ENCODE measurements around the gene CHRNA1.

DNA sequence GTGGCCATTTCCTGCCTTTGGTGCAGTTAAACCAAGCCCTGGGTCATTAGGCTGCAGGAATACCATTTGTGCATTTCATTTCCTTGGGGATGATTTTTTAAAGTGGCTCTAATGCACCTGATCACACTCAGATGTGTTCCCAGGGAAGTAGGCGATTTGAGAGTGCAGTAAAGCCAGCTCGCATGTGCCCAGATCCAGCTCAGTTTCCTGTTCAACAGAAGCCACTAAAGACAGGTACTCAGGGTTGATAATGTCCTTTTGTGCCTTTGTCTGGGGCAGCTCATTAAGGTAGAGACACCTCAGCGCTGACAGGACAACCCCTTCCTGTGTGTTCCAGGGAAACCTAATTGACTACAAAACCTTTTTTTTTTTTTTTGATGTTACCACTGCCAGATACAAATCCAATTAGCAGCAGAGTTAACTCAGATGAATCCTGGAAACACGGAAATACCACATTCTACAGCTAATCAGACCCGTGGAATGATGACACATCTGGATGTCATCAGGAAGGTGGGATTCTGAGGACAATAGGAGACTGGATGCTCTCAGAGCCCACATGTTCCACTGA lies 15.2 kb upstream of the CHRNA1 start:
- TF ChIP-seq, protein P1, sequence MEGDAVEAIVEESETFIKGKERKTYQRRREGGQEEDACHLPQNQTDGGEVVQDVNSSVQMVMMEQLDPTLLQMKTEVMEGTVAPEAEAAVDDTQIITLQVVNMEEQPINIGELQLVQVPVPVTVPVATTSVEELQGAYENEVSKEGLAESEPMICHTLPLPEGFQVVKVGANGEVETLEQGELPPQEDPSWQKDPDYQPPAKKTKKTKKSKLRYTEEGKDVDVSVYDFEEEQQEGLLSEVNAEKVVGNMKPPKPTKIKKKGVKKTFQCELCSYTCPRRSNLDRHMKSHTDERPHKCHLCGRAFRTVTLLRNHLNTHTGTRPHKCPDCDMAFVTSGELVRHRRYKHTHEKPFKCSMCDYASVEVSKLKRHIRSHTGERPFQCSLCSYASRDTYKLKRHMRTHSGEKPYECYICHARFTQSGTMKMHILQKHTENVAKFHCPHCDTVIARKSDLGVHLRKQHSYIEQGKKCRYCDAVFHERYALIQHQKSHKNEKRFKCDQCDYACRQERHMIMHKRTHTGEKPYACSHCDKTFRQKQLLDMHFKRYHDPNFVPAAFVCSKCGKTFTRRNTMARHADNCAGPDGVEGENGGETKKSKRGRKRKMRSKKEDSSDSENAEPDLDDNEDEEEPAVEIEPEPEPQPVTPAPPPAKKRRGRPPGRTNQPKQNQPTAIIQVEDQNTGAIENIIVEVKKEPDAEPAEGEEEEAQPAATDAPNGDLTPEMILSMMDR (IDR thresholded peaks at IDR 0.05) = no peak
- no peak for TF ChIP-seq POLR2A (IDR thresholded peaks at IDR 0.05)

Data from uterus (tissue), 2 donors.